ENCODE measurements around the gene FGD2. TPM values are rescaled to one million over a fixed set of nuclear protein-coding genes. Genes with fewer than 3 reads are reported as not detected.

Gene FGD2
- total RNA-seq, 4 donors from 2014 or later: 0.39 to 6.2 (median 5.0) TPM

DNA sequence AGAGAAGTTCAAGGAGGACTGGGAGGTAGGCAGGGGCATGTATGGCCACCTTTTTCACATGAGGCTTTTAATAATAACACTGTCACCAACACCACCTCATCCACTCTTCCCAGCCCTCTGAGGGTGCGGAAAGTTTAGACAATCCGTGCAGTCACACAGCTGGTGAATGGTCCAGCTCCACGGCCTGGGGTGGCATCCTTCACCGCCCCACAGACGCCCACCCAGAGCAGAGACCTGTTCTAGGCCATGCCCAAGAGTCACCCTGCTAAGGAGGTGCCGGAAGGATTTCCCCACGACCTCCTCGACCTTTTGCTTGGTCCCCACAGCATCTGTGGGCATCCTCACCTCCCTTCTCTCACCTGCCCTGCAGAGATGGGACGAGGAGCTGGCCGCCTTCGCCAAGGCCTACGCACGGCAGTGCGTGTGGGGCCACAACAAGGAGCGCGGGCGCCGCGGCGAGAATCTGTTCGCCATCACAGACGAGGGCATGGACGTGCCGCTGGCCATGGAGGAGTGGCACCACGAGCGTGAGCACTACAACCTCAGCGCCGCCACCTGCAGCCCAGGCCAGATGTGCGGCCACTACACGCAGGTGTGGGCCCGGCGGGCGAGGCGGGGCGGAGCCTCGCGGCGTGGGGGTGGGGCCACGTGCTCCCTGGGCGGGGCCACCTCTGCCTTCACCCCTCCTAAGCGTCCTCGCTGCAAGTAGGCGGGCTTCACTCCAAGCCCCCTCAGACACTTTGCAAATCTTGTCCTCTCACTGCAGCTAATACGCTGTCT, 46.5 kb upstream of the FGD2 start:
- Histone ChIP-seq H3K36me3 (no peaks in the 10 kb centered on the region), H3K4me1 (no peaks in the 10 kb centered on the region), H3K27ac (no peak overlapping the region), H3K27me3 (no peaks in the 10 kb centered on the region), H3K4me3 (no peak overlapping the region), H3K9me3 (no peaks in the 10 kb centered on the region)
- ATAC-seq (no peak), DNase-seq (no peak)
- in situ Hi-C loops (cut with MboI; ENCODE audit: low sequenced_read_pairs in 4 of 4) (no loop called here), intact Hi-C loops (cut with DNase I; ENCODE audit: low total_unique reads) (no loop called here)
- TF ChIP-seq, protein P1, sequence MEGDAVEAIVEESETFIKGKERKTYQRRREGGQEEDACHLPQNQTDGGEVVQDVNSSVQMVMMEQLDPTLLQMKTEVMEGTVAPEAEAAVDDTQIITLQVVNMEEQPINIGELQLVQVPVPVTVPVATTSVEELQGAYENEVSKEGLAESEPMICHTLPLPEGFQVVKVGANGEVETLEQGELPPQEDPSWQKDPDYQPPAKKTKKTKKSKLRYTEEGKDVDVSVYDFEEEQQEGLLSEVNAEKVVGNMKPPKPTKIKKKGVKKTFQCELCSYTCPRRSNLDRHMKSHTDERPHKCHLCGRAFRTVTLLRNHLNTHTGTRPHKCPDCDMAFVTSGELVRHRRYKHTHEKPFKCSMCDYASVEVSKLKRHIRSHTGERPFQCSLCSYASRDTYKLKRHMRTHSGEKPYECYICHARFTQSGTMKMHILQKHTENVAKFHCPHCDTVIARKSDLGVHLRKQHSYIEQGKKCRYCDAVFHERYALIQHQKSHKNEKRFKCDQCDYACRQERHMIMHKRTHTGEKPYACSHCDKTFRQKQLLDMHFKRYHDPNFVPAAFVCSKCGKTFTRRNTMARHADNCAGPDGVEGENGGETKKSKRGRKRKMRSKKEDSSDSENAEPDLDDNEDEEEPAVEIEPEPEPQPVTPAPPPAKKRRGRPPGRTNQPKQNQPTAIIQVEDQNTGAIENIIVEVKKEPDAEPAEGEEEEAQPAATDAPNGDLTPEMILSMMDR (IDR thresholded peaks at IDR 0.05 in 4 of 5, conservative IDR thresholded peaks at IDR 0.05 in 1 of 5): no peak
- TF ChIP-seq POLR2A (IDR thresholded peaks at IDR 0.05): no peak

DNA sequence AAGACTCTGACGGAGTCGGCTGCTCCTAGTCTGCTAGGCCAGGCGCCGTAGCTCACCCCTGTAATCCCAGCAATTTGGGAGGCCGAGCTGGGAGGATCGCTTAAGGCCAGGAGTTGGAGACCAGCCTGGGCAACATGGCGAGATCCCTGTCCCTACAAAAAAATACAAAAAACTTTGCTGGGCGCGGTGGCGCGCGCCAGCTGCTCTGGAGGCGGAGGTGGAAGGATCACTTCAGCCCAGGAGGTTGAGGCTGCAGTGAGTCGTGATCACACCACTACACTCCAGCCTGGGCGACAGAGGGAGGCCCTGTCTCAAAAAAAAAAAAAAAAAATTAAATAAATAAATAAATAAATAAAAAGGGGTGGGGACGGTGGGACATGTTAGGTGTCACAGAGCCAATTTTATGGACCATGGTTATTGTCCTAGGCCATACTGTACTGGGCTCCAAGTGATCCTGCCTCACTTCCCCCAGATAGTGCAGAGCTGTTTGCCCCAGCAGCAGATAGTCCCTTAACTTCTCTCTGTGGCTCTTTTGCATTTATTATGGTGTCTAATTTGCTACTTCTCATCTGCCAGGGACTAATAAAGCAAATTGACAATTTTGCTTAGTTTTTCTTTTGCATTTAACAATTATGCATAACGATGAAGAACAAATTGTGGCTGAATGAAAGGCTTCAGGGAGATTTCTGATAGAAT, 45.8 kb upstream of the FGD2 start:
- H3K27me3 ChIP-seq: no peaks in the 10 kb centered on the region
- DNase-seq: no peak
- no peak for TF ChIP-seq POLR2A (IDR thresholded peaks at IDR 0.05)
- TF ChIP-seq, protein P1 (IDR thresholded peaks at IDR 0.05 in 4 of 5, conservative IDR thresholded peaks at IDR 0.05 in 1 of 5): no peak
- no peak for ATAC-seq
- no peak overlapping the region for H3K27ac ChIP-seq
- H3K4me3 ChIP-seq: no peak overlapping the region
- intact Hi-C loops (cut with DNase I; ENCODE audit: low total_unique reads): no loop called here
- in situ Hi-C loops (cut with MboI; ENCODE audit: low sequenced_read_pairs in 4 of 4): no loop called here
- no peaks in the 10 kb centered on the region for H3K4me1 ChIP-seq
- no peaks in the 10 kb centered on the region for H3K9me3 ChIP-seq
- H3K36me3 ChIP-seq: no peaks in the 10 kb centered on the region

DNA sequence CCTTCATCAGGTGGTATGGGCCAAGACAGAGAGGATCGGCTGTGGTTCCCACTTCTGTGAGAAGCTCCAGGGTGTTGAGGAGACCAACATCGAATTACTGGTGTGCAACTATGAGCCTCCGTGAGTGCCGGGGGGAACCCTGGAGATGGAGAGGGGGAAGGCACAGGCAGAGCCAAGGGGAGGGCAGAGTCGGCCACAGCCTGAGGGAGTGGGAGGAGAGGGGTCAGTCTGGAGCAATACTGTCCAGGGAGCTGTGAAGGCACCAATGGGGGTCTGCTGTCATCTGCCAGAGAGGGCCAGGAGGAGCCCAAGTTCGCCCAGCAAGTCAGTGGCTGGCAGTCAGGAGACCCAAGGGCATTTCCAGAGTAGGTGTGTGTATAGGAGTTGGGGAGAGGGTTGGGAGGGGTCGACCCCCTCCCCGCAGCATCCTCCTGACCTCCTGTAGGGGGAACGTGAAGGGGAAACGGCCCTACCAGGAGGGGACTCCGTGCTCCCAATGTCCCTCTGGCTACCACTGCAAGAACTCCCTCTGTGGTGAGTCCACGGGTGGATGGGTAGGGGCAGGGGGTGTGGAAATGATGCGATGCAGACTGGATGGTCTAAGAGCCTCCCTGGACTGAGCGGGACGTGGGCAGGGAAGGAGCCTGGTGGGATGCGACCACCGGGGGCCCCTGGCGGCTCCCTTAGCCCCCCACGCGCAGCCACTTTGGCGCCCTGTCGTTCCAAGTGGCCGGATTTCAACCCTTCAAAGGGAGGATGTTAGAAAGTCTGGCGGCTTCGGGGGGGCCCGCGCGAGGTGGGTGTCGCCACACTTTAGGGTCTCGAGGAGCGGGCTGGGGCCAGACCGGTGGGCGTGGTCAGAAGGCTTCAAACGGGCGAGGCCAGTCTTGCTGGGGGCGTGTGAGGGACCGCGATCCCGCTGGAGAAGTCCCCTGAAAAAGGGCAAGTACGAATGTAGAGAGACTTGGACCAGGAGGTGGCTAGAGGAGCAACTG, 43.7 kb upstream of the FGD2 start:
- no peaks in the 10 kb centered on the region for H3K4me1 ChIP-seq
- no peak overlapping the region for H3K27ac ChIP-seq
- no peak for TF ChIP-seq POLR2A (IDR thresholded peaks at IDR 0.05)
- TF ChIP-seq, protein P1 (IDR thresholded peaks at IDR 0.05 in 4 of 5, conservative IDR thresholded peaks at IDR 0.05 in 1 of 5): no peak
- in situ Hi-C loops (cut with MboI; ENCODE audit: low sequenced_read_pairs in 4 of 4): no loop called here
- ATAC-seq (no peak), DNase-seq (no peak)
- H3K4me3 ChIP-seq: no peak overlapping the region
- intact Hi-C loops (cut with DNase I; ENCODE audit: low total_unique reads): no loop called here
- no peaks in the 10 kb centered on the region for H3K9me3 ChIP-seq
- no peaks in the 10 kb centered on the region for H3K27me3 ChIP-seq
- H3K36me3 ChIP-seq: no peaks in the 10 kb centered on the region

DNA sequence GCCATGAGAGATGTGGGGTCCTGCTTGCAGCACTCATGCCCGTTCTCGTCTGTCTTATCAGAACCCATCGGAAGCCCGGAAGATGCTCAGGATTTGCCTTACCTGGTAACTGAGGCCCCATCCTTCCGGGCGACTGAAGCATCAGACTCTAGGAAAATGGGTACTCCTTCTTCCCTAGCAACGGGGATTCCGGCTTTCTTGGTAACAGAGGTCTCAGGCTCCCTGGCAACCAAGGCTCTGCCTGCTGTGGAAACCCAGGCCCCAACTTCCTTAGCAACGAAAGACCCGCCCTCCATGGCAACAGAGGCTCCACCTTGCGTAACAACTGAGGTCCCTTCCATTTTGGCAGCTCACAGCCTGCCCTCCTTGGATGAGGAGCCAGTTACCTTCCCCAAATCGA, 42.6 kb upstream of the FGD2 start:
- H3K27ac ChIP-seq: no peak overlapping the region
- in situ Hi-C loops (cut with MboI; ENCODE audit: low sequenced_read_pairs in 4 of 4): no loop called here
- TF ChIP-seq, protein P1 (IDR thresholded peaks at IDR 0.05 in 4 of 5, conservative IDR thresholded peaks at IDR 0.05 in 1 of 5): no peak
- TF ChIP-seq POLR2A (IDR thresholded peaks at IDR 0.05): no peak
- no peaks in the 10 kb centered on the region for H3K9me3 ChIP-seq
- H3K4me3 ChIP-seq: no peak overlapping the region
- intact Hi-C loops (cut with DNase I; ENCODE audit: low total_unique reads): no loop called here
- peaks cover 0 to 8% of the 10 kb centered on the region in 2 donors for H3K36me3 ChIP-seq
- peaks cover 0 to 4% of the 10 kb centered on the region in 2 donors for H3K4me1 ChIP-seq
- ATAC-seq (peak in 1 of 2 donors; percentile 5), DNase-seq (peak; percentile 42 to 52)
- H3K27me3 ChIP-seq: no peaks in the 10 kb centered on the region

Measured in gastrocnemius medialis (tissue), 4 donors.